ENCODE measurements around the gene PRLHR.

Gene PRLHR

DNA sequence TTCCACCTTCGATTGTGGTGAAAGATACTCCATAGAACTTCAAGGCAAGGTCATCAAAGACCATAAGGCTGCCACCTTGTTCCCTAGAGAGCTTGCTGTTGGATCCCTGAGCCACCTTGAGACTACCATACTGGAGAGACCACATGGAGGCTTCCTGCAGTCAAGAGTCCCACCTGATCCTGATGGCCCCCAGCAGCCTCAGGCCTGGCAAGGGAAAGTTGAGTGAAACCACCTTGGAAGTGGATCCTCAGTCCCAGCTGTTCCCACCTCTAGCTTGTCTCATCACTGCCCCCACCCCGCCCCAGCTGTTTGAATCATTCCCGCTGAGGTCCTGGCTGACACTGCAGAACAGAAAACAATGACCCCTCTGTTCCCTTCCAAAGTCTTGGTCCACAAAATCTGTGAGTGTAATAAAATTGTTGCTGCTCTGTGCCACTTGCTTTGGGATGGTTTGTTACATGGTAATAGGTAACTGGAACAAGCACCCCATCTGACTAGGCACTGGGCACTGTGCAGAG is 32.0 kb downstream of the PRLHR start:
- no peak for DNase-seq (ENCODE audit: low read depth)

- DNase-seq (ENCODE audit: low read depth): no peak
Observed at GRCh38 chr10:118562851-118563250, 32.6 kb downstream of the PRLHR start.

DNA sequence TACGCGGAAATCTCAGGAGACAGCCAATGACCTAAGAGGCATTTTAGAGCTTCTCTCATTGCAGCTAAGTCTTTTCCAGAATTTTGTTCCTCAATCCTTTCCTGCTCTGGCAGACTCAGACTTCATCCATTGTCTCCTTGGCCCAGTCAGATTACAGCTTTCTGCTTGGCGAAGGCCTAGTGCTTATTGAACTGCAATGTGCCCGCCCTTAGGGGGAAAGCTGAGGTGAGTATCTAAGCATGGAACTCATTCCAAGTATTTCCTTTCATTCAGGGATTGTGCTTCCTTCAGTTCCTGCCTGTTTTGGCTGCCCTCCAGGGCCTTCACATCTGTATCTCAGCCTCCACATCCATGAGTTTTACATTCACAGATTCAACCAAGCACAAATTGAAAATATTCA is 37.5 kb downstream of the PRLHR start:
- DNase-seq (ENCODE audit: low read depth): no peak

DNA sequence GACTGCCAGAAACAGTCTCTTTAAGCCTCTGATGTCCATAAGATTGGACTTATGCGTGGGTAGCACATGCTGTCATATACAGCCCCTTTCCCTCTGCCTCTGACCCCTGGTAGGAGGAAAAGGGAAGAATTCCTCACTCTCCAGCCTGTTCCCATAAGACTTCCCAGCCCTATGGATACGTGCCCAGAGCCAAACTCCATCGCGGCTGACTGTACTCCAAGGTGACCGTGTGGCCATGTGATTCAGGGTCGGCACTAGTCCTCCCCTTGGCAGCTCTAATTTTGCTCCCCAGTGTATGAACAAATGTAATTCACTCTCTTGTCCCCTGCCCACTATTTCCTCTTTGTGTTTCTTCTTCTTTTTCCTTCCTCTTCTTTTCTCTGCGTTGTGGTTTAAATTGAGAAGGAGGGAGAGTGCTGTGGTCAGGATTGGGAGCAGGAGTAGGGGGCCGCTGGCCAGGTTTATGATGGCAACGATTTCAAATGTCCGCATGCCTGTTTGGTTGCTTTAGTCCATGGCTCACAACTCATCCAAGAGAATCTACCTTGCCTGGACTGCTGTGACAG is 43.8 kb downstream of the PRLHR start:
- no peak for DNase-seq (ENCODE audit: low read depth)

DNA sequence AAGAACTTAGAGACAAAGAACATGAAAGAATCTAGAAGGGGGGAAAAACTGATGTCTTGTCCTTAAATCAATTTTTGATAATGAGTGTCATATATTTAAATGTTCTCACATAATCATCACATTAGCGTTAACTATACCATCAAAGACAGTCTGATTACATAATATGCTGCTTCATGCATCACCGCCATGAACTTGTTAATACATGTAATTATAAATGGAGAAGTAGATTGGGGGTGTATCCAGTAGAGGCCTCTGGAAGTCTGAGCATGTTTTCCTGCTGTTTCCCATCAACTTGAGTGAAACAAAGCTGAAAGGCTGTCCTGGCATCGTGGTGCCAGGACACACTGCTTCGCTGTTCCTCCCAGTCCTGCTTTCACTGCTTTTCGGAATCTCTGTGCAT is 48.2 kb downstream of the PRLHR start:
- DNase-seq (ENCODE audit: low read depth): no peak

DNA sequence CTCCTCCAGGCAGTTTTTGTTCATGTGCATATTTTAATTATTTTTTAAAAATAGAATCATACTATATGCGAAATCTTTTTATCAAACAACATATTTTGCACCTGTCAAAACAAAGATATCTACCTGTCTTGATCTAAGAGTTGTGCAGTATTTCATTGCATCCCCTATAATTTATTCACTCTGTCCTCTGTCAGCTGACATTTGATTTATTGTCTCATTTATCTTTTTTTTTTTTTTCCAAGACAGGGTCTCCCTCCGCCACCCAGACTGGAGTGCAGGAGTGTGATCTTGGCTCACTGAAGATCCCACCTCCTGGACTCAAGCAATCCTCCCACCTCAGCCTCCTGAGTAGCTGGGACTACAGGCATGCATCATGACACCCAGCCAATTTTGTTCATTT is 49.0 kb downstream of the PRLHR start:
- no peak for DNase-seq (ENCODE audit: low read depth)

DNA sequence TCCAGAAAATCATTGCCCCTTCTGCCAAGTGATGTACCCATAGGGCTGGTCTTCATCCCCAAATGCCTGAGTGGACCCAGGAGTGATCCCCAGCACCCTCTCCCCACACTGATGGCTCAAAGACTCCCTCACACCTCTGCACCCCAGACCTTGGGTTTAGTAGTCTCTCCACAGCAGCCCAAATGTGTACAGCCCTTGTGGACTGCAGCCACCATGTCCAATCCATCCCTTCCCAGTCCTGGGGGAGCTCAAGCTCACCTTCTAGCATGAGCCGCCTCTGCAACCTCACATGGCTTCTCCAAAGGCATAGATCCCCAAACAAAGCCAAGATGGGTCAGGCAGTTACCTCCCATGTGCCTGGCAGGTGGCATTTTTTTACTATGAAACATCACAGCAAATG is 50.1 kb downstream of the PRLHR start:
- no peak for DNase-seq (ENCODE audit: low read depth)

DNA sequence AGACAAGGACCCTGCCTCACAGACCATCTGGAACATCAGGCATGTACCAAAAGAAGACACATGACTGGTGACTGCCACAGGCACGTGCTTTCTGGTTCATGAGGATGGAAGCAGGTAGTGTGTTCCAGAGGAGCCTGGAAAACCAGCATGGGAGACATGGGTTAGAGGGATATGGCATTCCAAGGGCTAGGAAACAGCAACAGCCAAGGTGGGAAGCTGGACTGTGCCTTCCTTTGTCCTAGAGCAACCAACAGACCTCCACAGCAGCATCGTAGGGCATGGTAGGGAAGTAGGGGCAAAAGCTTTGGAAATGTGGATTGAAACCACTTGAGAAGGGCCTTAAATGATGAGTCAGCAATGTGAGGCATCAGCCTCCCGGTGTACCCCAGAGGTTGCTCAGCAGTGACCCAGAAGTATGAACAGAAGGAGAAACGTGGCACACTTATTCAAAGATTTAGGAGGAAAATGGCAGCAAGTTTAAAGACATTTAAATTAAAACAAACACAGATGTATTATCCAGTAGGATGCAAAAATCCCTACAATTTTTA is 51.0 kb downstream of the PRLHR start:
- DNase-seq (ENCODE audit: low read depth): no peak

GRCh38 chr10:118543714-118544400 is 51.6 kb downstream of the PRLHR start:
- no peak for DNase-seq (ENCODE audit: low read depth)

DNA sequence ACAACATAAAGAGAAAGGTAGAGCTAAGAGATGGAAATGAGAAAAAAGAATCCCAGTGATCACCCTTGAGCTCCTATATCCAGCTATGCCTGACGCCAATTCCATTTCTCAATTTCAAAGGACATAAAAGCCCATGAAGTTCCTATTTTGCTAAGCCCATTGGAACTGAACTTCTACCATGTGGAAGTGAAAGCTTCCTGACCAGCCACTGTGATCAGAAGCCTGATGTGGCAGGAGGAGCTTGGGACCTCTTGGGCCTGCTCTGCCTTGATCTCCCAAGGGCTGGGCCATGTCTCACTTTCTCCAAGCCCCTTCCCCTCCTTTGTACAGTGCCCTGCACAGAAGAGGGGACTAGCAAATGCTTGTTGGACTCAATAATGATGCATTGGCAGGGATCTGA is 52.7 kb downstream of the PRLHR start:
- no peak for DNase-seq (ENCODE audit: low read depth)

DNA sequence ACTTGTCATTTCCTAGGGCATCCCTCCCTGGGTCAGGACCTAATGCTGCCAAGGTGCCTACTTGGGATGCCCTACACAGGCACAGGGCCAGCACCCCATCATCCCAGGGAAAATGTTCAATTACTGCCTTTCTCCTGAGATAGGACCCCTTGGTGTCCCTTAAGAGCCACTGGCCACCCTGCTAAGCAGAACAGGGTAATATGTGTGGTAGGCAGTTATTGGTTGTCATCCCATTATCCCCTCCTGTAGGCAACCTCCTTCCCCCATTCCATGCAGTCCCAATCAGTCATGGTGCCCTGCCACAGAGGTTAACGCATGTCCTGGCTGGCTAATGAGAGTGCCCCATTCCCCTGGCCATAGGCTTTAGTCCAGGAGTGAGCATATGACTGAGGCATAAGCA is 53.2 kb downstream of the PRLHR start:
- no peak for DNase-seq (ENCODE audit: low read depth)

- DNase-seq (ENCODE audit: low read depth): no peak
Observed at GRCh38 chr10:118541718-118542117, 53.7 kb downstream of the PRLHR start.

Measured in activated T-helper 9 cell treated with anti-CD3 and anti-CD28 coated beads, Interleukin-2, amount 50 U/mL, for 16 hours (primary cell).